GM23338 (cell line): Measurements from ENCODE around the gene SHROOM2. TPM values are rescaled to one million over a fixed set of nuclear protein-coding genes. Genes with fewer than 3 reads are reported as not detected.

Experiments
- ATAC-seq: fragments of 200-7000 bp; cut with Tn5 transposase; 3 replicates; pipeline ENCODE4 v1.9.1; 2020
- DNase-seq: peaks from one replicate; pipeline ENCODE4 v3.0.0-alpha.2; 2015; ENCODE audit warnings: low spot score
- H2AFZ ChIP-seq: fragments of 200-600 bp; sonication (generic); 2 replicates; pipeline ENCODE4 v1.8.0; 2016; ENCODE audit warnings: antibody characterized with exemption, mild to moderate bottlenecking, moderate library complexity
- H3F3A ChIP-seq: fragments of 200-600 bp; sonication (generic); replicated peaks from 2 replicates; pipeline ENCODE4 v1.8.0; 2017; ENCODE audit warnings: antibody characterized with exemption, mixed run types, low read depth
- H3K27ac ChIP-seq: fragments of 200-600 bp; sonication (generic); 2 replicates; pipeline ENCODE4 v1.6.1; 2016; ENCODE audit warnings: low read depth
- H3K27me3 ChIP-seq: fragments of 200-600 bp; sonication (generic); 2 replicates; pipeline ENCODE4 v1.8.0; 2016; ENCODE audit warnings: mild to moderate bottlenecking, mixed run types, moderate library complexity; ENCODE audit not compliant: insufficient read depth
- H3K36me3 ChIP-seq: fragments of 200-600 bp; sonication (generic); 2 replicates; pipeline ENCODE4 v1.8.0; 2016; ENCODE audit warnings: mild to moderate bottlenecking; ENCODE audit not compliant: insufficient read depth
- H3K4me1 ChIP-seq: fragments of 200-600 bp; sonication (generic); 2 replicates; pipeline ENCODE4 v1.8.0; 2016; ENCODE audit warnings: mild to moderate bottlenecking, moderate library complexity; ENCODE audit not compliant: insufficient read depth
- H3K4me2 ChIP-seq: fragments of 200-600 bp; sonication (generic); 2 replicates; pipeline ENCODE4 v1.7.1; 2017; ENCODE audit warnings: mixed run types
- H3K4me3 ChIP-seq: fragments of 200-600 bp; sonication (generic); 2 replicates; pipeline ENCODE4 v1.6.1; 2016; ENCODE audit warnings: mixed run types
- H3K79me2 ChIP-seq: fragments of 200-600 bp; sonication (generic); replicated peaks from 2 replicates; pipeline ENCODE4 v1.8.0; 2017; ENCODE audit warnings: mild to moderate bottlenecking; ENCODE audit not compliant: insufficient read depth
- H3K9me2 ChIP-seq: fragments of 200-600 bp; sonication (generic); 2 replicates; pipeline ENCODE4 v1.8.0; 2017; ENCODE audit not compliant: insufficient read depth
- H4K20me1 ChIP-seq: fragments of 200-600 bp; sonication (generic); replicated peaks from 2 replicates; pipeline ENCODE4 v1.8.0; 2017; ENCODE audit warnings: mild to moderate bottlenecking; ENCODE audit not compliant: insufficient read depth
- H3K27ac Mint-ChIP-seq: 2 replicates; pipeline ENCODE4 v1.8.0; 2020; ENCODE audit warnings: inconsistent platforms, mild to moderate bottlenecking, moderate library complexity, mixed read lengths
- H3K27me3 Mint-ChIP-seq: 3 replicates; pipeline ENCODE4 v1.8.0; 2022; ENCODE audit warnings: low read depth, mild to moderate bottlenecking, moderate library complexity, mixed read lengths, inconsistent platforms; ENCODE audit not compliant: insufficient read depth, poor library complexity
- H3K36me3 Mint-ChIP-seq: 3 replicates; pipeline ENCODE4 v1.8.0; 2021; ENCODE audit warnings: low read depth, mild to moderate bottlenecking, inconsistent platforms, moderate library complexity, mixed read lengths
- H3K4me1 Mint-ChIP-seq: 3 replicates; pipeline ENCODE4 v1.8.0; 2020; ENCODE audit warnings: mild to moderate bottlenecking, inconsistent platforms, mixed read lengths
- H3K4me3 Mint-ChIP-seq: 3 replicates; pipeline ENCODE4 v1.8.0; 2021; ENCODE audit warnings: moderate library complexity, mild to moderate bottlenecking, inconsistent platforms, mixed read lengths
- H3K9me3 Mint-ChIP-seq: 3 replicates; pipeline ENCODE4 v1.8.0; 2020; ENCODE audit warnings: moderate library complexity, mild to moderate bottlenecking, inconsistent platforms, mixed read lengths
- CREB1 ChIP-seq: fragments of 250-450 bp; sonication (Bioruptor Pico); IDR thresholded peaks from 2 replicates; pipeline ENCODE4 v1.5.0; 2020; ENCODE audit warnings: low read depth, mild to moderate bottlenecking, moderate library complexity
- EZH2 ChIP-seq: fragments of 200-600 bp; sonication (generic); IDR thresholded peaks from one replicate; pipeline ENCODE4 v1.8.0; 2017; ENCODE audit warnings: antibody characterized with exemption, mild to moderate bottlenecking, low read depth; ENCODE audit not compliant: unreplicated experiment
- EZH2phosphoT487 ChIP-seq: fragments of 200-600 bp; sonication (generic); IDR thresholded peaks from one replicate; pipeline ENCODE4 v1.8.1; 2018; ENCODE audit warnings: antibody characterized with exemption; ENCODE audit not compliant: unreplicated experiment
- JUNB ChIP-seq: IDR thresholded peaks from one replicate; pipeline ENCODE4 v1.6.1; 2016; ENCODE audit warnings: antibody characterized with exemption; ENCODE audit not compliant: unreplicated experiment
- NANOG ChIP-seq: IDR thresholded peaks from 2 replicates; pipeline ENCODE4 v1.6.1; 2016; ENCODE audit warnings: antibody characterized with exemption, borderline replicate concordance
- POLR2AphosphoS5 ChIP-seq: IDR thresholded peaks from 2 replicates; pipeline ENCODE4 v1.6.1; 2016; ENCODE audit warnings: antibody characterized with exemption, low read depth
- STAT1 ChIP-seq: IDR thresholded peaks from one replicate; pipeline ENCODE4 v1.6.1; 2016; ENCODE audit warnings: antibody characterized with exemption; ENCODE audit not compliant: unreplicated experiment
- ZNF114 ChIP-seq: fragments of 250-450 bp; sonication (Bioruptor Pico); IDR thresholded peaks from 2 replicates; pipeline ENCODE4 v1.5.0; 2020; ENCODE audit warnings: mild to moderate bottlenecking, moderate library complexity
- ZNF331 ChIP-seq: fragments of 250-450 bp; sonication (Bioruptor Pico); IDR thresholded peaks from 2 replicates; pipeline ENCODE4 v1.5.0; 2020; ENCODE audit warnings: low read depth, mild to moderate bottlenecking, moderate library complexity
- polyA plus RNA-seq: library from polyadenylated mRNA; unstranded; fragments of >200 nt; fragmentation: Nextera tagmentation; extraction: Ambion mirVana; gene quantifications from 2 replicates; pipeline ENCODE4 v1.2.1, GENCODE V29; 2016
- total RNA-seq: library from RNA; depleted of rRNA; stranded (reverse); fragments of >200 nt; shearing (Covaris generic); gene quantifications from 2 replicates; pipeline ENCODE4 v1.2.3, GENCODE V29; 2014
- TF ChIP-seq, protein P1 (sequence below): IDR thresholded peaks from one replicate; pipeline ENCODE4 v1.6.1; 2018; ENCODE audit warnings: antibody characterized with exemption; ENCODE audit not compliant: unreplicated experiment
- TF ChIP-seq, protein P2 (sequence below): fragments of 250-450 bp; sonication (Bioruptor Pico); IDR thresholded peaks from 2 replicates; pipeline ENCODE4 v1.5.0; 2020; ENCODE audit warnings: mild to moderate bottlenecking, moderate library complexity
- TF ChIP-seq, protein P3 (sequence below): IDR thresholded peaks from 2 replicates; pipeline ENCODE4 v1.6.1; 2016; ENCODE audit warnings: antibody characterized with exemption
- TF ChIP-seq, protein P4 (sequence below), 2 experiments: fragments of 200-600 bp in 1 of 2; sonication (generic) in 1 of 2; conservative IDR thresholded peaks; 2 replicates each; pipeline versions ENCODE4 v1.5.1 to v1.6.1; 2016 to 2017; ENCODE audit warnings: antibody characterized with exemption in 2 of 2, low read depth in 2 of 2, mild to moderate bottlenecking in 2 of 2, moderate library complexity in 1 of 2

The SHROOM2 gene
- total and polyA plus RNA-seq, 2 experiments from 2014 or later, result 3.5 to 15.8 TPM

DNA sequence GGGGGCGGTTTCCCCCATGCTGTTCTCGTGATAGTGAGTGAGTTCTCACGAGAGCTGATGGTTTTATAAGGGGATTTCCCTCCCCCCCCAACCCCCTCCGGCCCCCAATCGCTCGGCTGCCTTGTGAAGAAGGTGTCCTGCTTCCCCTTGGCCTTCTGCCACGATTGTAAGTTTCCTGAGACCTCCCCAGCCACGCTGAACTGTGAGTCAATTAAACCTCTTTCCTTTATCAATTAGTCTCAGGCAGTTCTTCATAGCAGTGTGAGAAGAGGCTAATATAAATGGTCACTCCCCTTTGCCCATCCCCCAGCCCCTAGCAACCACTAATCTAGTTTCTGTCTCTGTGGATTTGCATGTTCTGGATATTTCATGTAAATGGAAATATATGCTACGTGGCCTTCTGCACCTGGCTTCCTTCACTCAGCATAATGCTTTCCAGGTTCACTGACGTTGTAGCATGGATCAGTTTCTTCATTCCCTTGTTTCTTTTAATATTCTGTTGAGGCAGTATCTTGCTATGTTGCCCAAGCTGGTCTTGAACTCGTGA is 37.0 kb upstream of the SHROOM2 start:
- H3K9me2 ChIP-seq, result no peaks in the 10 kb centered on the region
- H3K4me1 ChIP-seq, result peaks cover 4% of the 10 kb centered on the region; the same call in 1 of the 2 replicates
- no peak overlapping the region for H3K4me2 ChIP-seq
- H3K4me1 Mint-ChIP-seq, result peaks cover 18% of the 10 kb centered on the region; the same call in 2 of the 3 replicates
- peaks cover 5% of the 10 kb centered on the region; the same call in 1 of the 3 replicates for H3K36me3 Mint-ChIP-seq
- H3K4me3 ChIP-seq, result no peak overlapping the region
- DNase-seq (no peak), ATAC-seq (no peak)
- TF ChIP-seq ZNF331 (CRISPR knock-in tag) (no peak), EZH2phosphoT487 (no peak), POLR2AphosphoS5 (no peak), CREB1 (CRISPR knock-in tag) (no peak), EZH2 (no peak), JUNB (no peak), STAT1 (no peak), NANOG (no peak), ZNF114 (CRISPR knock-in tag) (no peak)
- TF ChIP-seq, protein P1, sequence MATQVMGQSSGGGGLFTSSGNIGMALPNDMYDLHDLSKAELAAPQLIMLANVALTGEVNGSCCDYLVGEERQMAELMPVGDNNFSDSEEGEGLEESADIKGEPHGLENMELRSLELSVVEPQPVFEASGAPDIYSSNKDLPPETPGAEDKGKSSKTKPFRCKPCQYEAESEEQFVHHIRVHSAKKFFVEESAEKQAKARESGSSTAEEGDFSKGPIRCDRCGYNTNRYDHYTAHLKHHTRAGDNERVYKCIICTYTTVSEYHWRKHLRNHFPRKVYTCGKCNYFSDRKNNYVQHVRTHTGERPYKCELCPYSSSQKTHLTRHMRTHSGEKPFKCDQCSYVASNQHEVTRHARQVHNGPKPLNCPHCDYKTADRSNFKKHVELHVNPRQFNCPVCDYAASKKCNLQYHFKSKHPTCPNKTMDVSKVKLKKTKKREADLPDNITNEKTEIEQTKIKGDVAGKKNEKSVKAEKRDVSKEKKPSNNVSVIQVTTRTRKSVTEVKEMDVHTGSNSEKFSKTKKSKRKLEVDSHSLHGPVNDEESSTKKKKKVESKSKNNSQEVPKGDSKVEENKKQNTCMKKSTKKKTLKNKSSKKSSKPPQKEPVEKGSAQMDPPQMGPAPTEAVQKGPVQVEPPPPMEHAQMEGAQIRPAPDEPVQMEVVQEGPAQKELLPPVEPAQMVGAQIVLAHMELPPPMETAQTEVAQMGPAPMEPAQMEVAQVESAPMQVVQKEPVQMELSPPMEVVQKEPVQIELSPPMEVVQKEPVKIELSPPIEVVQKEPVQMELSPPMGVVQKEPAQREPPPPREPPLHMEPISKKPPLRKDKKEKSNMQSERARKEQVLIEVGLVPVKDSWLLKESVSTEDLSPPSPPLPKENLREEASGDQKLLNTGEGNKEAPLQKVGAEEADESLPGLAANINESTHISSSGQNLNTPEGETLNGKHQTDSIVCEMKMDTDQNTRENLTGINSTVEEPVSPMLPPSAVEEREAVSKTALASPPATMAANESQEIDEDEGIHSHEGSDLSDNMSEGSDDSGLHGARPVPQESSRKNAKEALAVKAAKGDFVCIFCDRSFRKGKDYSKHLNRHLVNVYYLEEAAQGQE, result no peak
- TF ChIP-seq, protein P2, sequence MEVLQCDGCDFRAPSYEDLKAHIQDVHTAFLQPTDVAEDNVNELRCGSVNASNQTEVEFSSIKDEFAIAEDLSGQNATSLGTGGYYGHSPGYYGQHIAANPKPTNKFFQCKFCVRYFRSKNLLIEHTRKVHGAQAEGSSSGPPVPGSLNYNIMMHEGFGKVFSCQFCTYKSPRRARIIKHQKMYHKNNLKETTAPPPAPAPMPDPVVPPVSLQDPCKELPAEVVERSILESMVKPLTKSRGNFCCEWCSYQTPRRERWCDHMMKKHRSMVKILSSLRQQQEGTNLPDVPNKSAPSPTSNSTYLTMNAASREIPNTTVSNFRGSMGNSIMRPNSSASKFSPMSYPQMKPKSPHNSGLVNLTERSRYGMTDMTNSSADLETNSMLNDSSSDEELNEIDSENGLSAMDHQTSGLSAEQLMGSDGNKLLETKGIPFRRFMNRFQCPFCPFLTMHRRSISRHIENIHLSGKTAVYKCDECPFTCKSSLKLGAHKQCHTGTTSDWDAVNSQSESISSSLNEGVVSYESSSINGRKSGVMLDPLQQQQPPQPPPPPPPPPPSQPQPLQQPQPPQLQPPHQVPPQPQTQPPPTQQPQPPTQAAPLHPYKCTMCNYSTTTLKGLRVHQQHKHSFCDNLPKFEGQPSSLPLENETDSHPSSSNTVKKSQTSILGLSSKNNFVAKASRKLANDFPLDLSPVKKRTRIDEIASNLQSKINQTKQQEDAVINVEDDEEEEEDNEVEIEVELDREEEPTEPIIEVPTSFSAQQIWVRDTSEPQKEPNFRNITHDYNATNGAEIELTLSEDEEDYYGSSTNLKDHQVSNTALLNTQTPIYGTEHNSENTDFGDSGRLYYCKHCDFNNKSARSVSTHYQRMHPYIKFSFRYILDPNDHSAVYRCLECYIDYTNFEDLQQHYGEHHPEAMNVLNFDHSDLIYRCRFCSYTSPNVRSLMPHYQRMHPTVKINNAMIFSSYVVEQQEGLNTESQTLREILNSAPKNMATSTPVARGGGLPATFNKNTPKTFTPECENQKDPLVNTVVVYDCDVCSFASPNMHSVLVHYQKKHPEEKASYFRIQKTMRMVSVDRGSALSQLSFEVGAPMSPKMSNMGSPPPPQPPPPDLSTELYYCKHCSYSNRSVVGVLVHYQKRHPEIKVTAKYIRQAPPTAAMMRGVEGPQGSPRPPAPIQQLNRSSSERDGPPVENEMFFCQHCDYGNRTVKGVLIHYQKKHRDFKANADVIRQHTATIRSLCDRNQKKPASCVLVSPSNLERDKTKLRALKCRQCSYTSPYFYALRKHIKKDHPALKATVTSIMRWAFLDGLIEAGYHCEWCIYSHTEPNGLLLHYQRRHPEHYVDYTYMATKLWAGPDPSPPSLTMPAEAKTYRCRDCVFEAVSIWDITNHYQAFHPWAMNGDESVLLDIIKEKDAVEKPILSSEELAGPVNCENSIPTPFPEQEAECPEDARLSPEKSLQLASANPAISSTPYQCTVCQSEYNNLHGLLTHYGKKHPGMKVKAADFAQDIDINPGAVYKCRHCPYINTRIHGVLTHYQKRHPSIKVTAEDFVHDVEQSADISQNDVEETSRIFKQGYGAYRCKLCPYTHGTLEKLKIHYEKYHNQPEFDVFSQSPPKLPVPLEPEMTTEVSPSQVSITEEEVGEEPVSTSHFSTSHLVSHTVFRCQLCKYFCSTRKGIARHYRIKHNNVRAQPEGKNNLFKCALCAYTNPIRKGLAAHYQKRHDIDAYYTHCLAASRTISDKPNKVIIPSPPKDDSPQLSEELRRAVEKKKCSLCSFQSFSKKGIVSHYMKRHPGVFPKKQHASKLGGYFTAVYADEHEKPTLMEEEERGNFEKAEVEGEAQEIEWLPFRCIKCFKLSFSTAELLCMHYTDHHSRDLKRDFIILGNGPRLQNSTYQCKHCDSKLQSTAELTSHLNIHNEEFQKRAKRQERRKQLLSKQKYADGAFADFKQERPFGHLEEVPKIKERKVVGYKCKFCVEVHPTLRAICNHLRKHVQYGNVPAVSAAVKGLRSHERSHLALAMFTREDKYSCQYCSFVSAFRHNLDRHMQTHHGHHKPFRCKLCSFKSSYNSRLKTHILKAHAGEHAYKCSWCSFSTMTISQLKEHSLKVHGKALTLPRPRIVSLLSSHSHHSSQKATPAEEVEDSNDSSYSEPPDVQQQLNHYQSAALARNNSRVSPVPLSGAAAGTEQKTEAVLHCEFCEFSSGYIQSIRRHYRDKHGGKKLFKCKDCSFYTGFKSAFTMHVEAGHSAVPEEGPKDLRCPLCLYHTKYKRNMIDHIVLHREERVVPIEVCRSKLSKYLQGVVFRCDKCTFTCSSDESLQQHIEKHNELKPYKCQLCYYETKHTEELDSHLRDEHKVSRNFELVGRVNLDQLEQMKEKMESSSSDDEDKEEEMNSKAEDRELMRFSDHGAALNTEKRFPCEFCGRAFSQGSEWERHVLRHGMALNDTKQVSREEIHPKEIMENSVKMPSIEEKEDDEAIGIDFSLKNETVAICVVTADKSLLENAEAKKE, result no peak
- TF ChIP-seq, protein P3, sequence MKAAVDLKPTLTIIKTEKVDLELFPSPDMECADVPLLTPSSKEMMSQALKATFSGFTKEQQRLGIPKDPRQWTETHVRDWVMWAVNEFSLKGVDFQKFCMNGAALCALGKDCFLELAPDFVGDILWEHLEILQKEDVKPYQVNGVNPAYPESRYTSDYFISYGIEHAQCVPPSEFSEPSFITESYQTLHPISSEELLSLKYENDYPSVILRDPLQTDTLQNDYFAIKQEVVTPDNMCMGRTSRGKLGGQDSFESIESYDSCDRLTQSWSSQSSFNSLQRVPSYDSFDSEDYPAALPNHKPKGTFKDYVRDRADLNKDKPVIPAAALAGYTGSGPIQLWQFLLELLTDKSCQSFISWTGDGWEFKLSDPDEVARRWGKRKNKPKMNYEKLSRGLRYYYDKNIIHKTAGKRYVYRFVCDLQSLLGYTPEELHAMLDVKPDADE, result no peak
- TF ChIP-seq, protein P4, sequence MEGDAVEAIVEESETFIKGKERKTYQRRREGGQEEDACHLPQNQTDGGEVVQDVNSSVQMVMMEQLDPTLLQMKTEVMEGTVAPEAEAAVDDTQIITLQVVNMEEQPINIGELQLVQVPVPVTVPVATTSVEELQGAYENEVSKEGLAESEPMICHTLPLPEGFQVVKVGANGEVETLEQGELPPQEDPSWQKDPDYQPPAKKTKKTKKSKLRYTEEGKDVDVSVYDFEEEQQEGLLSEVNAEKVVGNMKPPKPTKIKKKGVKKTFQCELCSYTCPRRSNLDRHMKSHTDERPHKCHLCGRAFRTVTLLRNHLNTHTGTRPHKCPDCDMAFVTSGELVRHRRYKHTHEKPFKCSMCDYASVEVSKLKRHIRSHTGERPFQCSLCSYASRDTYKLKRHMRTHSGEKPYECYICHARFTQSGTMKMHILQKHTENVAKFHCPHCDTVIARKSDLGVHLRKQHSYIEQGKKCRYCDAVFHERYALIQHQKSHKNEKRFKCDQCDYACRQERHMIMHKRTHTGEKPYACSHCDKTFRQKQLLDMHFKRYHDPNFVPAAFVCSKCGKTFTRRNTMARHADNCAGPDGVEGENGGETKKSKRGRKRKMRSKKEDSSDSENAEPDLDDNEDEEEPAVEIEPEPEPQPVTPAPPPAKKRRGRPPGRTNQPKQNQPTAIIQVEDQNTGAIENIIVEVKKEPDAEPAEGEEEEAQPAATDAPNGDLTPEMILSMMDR (conservative IDR thresholded peaks at IDR 0.05; ENCODE audit: low read depth in 2 of 2), result no peak
- H3K36me3 ChIP-seq, result no peaks in the 10 kb centered on the region
- no peaks in the 10 kb centered on the region for H3F3A ChIP-seq
- H3K27ac Mint-ChIP-seq, result no peak overlapping the region
- no peak overlapping the region for H3K27ac ChIP-seq
- no peaks in the 10 kb centered on the region for H3K27me3 ChIP-seq
- H3K79me2 ChIP-seq, result no peaks in the 10 kb centered on the region
- H3K9me3 Mint-ChIP-seq, result no peaks in the 10 kb centered on the region
- H4K20me1 ChIP-seq, result no peaks in the 10 kb centered on the region
- peaks cover 5% of the 10 kb centered on the region for H3K27me3 Mint-ChIP-seq
- H2AFZ ChIP-seq, result no peak overlapping the region
- H3K4me3 Mint-ChIP-seq, result no peak overlapping the region
